GM23338 (cell line): Measurements from ENCODE around the gene L3MBTL1. TPM values are rescaled to one million over a fixed set of nuclear protein-coding genes. Genes with fewer than 3 reads are reported as not detected.

Experiments used
- ATAC-seq: fragments of 200-7000 bp; cut with Tn5 transposase; 3 replicates; pipeline ENCODE4 v1.9.1; 2020
- DNase-seq: peaks from one replicate; pipeline ENCODE4 v3.0.0-alpha.2; 2015; ENCODE audit warnings: low spot score
- H2AFZ ChIP-seq: fragments of 200-600 bp; sonication (generic); 2 replicates; pipeline ENCODE4 v1.8.0; 2016; ENCODE audit warnings: antibody characterized with exemption, mild to moderate bottlenecking, moderate library complexity
- H3F3A ChIP-seq: fragments of 200-600 bp; sonication (generic); replicated peaks from 2 replicates; pipeline ENCODE4 v1.8.0; 2017; ENCODE audit warnings: antibody characterized with exemption, mixed run types, low read depth
- H3K27ac ChIP-seq: fragments of 200-600 bp; sonication (generic); 2 replicates; pipeline ENCODE4 v1.6.1; 2016; ENCODE audit warnings: low read depth
- H3K27me3 ChIP-seq: fragments of 200-600 bp; sonication (generic); 2 replicates; pipeline ENCODE4 v1.8.0; 2016; ENCODE audit warnings: mild to moderate bottlenecking, mixed run types, moderate library complexity; ENCODE audit not compliant: insufficient read depth
- H3K36me3 ChIP-seq: fragments of 200-600 bp; sonication (generic); 2 replicates; pipeline ENCODE4 v1.8.0; 2016; ENCODE audit warnings: mild to moderate bottlenecking; ENCODE audit not compliant: insufficient read depth
- H3K4me1 ChIP-seq: fragments of 200-600 bp; sonication (generic); 2 replicates; pipeline ENCODE4 v1.8.0; 2016; ENCODE audit warnings: mild to moderate bottlenecking, moderate library complexity; ENCODE audit not compliant: insufficient read depth
- H3K4me2 ChIP-seq: fragments of 200-600 bp; sonication (generic); 2 replicates; pipeline ENCODE4 v1.7.1; 2017; ENCODE audit warnings: mixed run types
- H3K4me3 ChIP-seq: fragments of 200-600 bp; sonication (generic); 2 replicates; pipeline ENCODE4 v1.6.1; 2016; ENCODE audit warnings: mixed run types
- H3K79me2 ChIP-seq: fragments of 200-600 bp; sonication (generic); replicated peaks from 2 replicates; pipeline ENCODE4 v1.8.0; 2017; ENCODE audit warnings: mild to moderate bottlenecking; ENCODE audit not compliant: insufficient read depth
- H3K9me2 ChIP-seq: fragments of 200-600 bp; sonication (generic); 2 replicates; pipeline ENCODE4 v1.8.0; 2017; ENCODE audit not compliant: insufficient read depth
- H4K20me1 ChIP-seq: fragments of 200-600 bp; sonication (generic); replicated peaks from 2 replicates; pipeline ENCODE4 v1.8.0; 2017; ENCODE audit warnings: mild to moderate bottlenecking; ENCODE audit not compliant: insufficient read depth
- H3K27ac Mint-ChIP-seq: 2 replicates; pipeline ENCODE4 v1.8.0; 2020; ENCODE audit warnings: inconsistent platforms, mild to moderate bottlenecking, moderate library complexity, mixed read lengths
- H3K27me3 Mint-ChIP-seq: 3 replicates; pipeline ENCODE4 v1.8.0; 2022; ENCODE audit warnings: low read depth, mild to moderate bottlenecking, moderate library complexity, mixed read lengths, inconsistent platforms; ENCODE audit not compliant: insufficient read depth, poor library complexity
- H3K36me3 Mint-ChIP-seq: 3 replicates; pipeline ENCODE4 v1.8.0; 2021; ENCODE audit warnings: low read depth, mild to moderate bottlenecking, inconsistent platforms, moderate library complexity, mixed read lengths
- H3K4me1 Mint-ChIP-seq: 3 replicates; pipeline ENCODE4 v1.8.0; 2020; ENCODE audit warnings: mild to moderate bottlenecking, inconsistent platforms, mixed read lengths
- H3K4me3 Mint-ChIP-seq: 3 replicates; pipeline ENCODE4 v1.8.0; 2021; ENCODE audit warnings: moderate library complexity, mild to moderate bottlenecking, inconsistent platforms, mixed read lengths
- H3K9me3 Mint-ChIP-seq: 3 replicates; pipeline ENCODE4 v1.8.0; 2020; ENCODE audit warnings: moderate library complexity, mild to moderate bottlenecking, inconsistent platforms, mixed read lengths
- ETS1 ChIP-seq: IDR thresholded peaks from 2 replicates; pipeline ENCODE4 v1.6.1; 2016; ENCODE audit warnings: antibody characterized with exemption
- EZH2 ChIP-seq: fragments of 200-600 bp; sonication (generic); IDR thresholded peaks from one replicate; pipeline ENCODE4 v1.8.0; 2017; ENCODE audit warnings: antibody characterized with exemption, mild to moderate bottlenecking, low read depth; ENCODE audit not compliant: unreplicated experiment
- EZH2phosphoT487 ChIP-seq: fragments of 200-600 bp; sonication (generic); IDR thresholded peaks from one replicate; pipeline ENCODE4 v1.8.1; 2018; ENCODE audit warnings: antibody characterized with exemption; ENCODE audit not compliant: unreplicated experiment
- JUNB ChIP-seq: IDR thresholded peaks from one replicate; pipeline ENCODE4 v1.6.1; 2016; ENCODE audit warnings: antibody characterized with exemption; ENCODE audit not compliant: unreplicated experiment
- NANOG ChIP-seq: IDR thresholded peaks from 2 replicates; pipeline ENCODE4 v1.6.1; 2016; ENCODE audit warnings: antibody characterized with exemption, borderline replicate concordance
- POLR2AphosphoS5 ChIP-seq: IDR thresholded peaks from 2 replicates; pipeline ENCODE4 v1.6.1; 2016; ENCODE audit warnings: antibody characterized with exemption, low read depth
- REST ChIP-seq: IDR thresholded peaks from one replicate; pipeline ENCODE4 v1.6.1; 2018; ENCODE audit warnings: antibody characterized with exemption; ENCODE audit not compliant: unreplicated experiment
- STAT1 ChIP-seq: IDR thresholded peaks from one replicate; pipeline ENCODE4 v1.6.1; 2016; ENCODE audit warnings: antibody characterized with exemption; ENCODE audit not compliant: unreplicated experiment
- ZNF331 ChIP-seq: fragments of 250-450 bp; sonication (Bioruptor Pico); IDR thresholded peaks from 2 replicates; pipeline ENCODE4 v1.5.0; 2020; ENCODE audit warnings: low read depth, mild to moderate bottlenecking, moderate library complexity
- polyA plus RNA-seq: library from polyadenylated mRNA; unstranded; fragments of >200 nt; fragmentation: Nextera tagmentation; extraction: Ambion mirVana; gene quantifications from 2 replicates; pipeline ENCODE4 v1.2.1, GENCODE V29; 2016
- total RNA-seq: library from RNA; depleted of rRNA; stranded (reverse); fragments of >200 nt; shearing (Covaris generic); gene quantifications from 2 replicates; pipeline ENCODE4 v1.2.3, GENCODE V29; 2014
- TF ChIP-seq, protein P1 (sequence below): fragments of 250-450 bp; sonication (Bioruptor Pico); IDR thresholded peaks from 2 replicates; pipeline ENCODE4 v1.5.0; 2020; ENCODE audit warnings: mild to moderate bottlenecking, moderate library complexity

Gene L3MBTL1
- total and polyA plus RNA-seq, 2 experiments from 2014 or later: 6.5 to 33.6 TPM

GRCh38 chr20:43559147-43559987 lies 51.9 kb downstream of the L3MBTL1 start:
- Histone ChIP-seq H3K4me3 (no peak overlapping the region), H3K79me2 (no peaks in the 10 kb centered on the region), H4K20me1 (no peaks in the 10 kb centered on the region), H3K4me1 (no peaks in the 10 kb centered on the region), H3K9me2 (no peaks in the 10 kb centered on the region), H3K36me3 (no peaks in the 10 kb centered on the region), H3K27ac (no peak overlapping the region), H3K4me2 (no peak overlapping the region), H2AFZ (no peak overlapping the region), H3K27me3 (no peaks in the 10 kb centered on the region), H3F3A (no peaks in the 10 kb centered on the region)
- no peak overlapping the region; the same call in 1 of the 2 replicates for H3K27ac Mint-ChIP-seq
- H3K27me3 Mint-ChIP-seq: peaks cover 5% of the 10 kb centered on the region
- peaks cover 3% of the 10 kb centered on the region; the same call in 2 of the 3 replicates for H3K4me1 Mint-ChIP-seq
- no peak overlapping the region for H3K4me3 Mint-ChIP-seq
- TF ChIP-seq STAT1 (no peak), EZH2 (no peak), EZH2phosphoT487 (no peak), ZNF331 (no peak), NANOG (no peak), JUNB (no peak), REST (no peak), POLR2AphosphoS5 (no peak), ETS1 (no peak)
- TF ChIP-seq, protein P1, sequence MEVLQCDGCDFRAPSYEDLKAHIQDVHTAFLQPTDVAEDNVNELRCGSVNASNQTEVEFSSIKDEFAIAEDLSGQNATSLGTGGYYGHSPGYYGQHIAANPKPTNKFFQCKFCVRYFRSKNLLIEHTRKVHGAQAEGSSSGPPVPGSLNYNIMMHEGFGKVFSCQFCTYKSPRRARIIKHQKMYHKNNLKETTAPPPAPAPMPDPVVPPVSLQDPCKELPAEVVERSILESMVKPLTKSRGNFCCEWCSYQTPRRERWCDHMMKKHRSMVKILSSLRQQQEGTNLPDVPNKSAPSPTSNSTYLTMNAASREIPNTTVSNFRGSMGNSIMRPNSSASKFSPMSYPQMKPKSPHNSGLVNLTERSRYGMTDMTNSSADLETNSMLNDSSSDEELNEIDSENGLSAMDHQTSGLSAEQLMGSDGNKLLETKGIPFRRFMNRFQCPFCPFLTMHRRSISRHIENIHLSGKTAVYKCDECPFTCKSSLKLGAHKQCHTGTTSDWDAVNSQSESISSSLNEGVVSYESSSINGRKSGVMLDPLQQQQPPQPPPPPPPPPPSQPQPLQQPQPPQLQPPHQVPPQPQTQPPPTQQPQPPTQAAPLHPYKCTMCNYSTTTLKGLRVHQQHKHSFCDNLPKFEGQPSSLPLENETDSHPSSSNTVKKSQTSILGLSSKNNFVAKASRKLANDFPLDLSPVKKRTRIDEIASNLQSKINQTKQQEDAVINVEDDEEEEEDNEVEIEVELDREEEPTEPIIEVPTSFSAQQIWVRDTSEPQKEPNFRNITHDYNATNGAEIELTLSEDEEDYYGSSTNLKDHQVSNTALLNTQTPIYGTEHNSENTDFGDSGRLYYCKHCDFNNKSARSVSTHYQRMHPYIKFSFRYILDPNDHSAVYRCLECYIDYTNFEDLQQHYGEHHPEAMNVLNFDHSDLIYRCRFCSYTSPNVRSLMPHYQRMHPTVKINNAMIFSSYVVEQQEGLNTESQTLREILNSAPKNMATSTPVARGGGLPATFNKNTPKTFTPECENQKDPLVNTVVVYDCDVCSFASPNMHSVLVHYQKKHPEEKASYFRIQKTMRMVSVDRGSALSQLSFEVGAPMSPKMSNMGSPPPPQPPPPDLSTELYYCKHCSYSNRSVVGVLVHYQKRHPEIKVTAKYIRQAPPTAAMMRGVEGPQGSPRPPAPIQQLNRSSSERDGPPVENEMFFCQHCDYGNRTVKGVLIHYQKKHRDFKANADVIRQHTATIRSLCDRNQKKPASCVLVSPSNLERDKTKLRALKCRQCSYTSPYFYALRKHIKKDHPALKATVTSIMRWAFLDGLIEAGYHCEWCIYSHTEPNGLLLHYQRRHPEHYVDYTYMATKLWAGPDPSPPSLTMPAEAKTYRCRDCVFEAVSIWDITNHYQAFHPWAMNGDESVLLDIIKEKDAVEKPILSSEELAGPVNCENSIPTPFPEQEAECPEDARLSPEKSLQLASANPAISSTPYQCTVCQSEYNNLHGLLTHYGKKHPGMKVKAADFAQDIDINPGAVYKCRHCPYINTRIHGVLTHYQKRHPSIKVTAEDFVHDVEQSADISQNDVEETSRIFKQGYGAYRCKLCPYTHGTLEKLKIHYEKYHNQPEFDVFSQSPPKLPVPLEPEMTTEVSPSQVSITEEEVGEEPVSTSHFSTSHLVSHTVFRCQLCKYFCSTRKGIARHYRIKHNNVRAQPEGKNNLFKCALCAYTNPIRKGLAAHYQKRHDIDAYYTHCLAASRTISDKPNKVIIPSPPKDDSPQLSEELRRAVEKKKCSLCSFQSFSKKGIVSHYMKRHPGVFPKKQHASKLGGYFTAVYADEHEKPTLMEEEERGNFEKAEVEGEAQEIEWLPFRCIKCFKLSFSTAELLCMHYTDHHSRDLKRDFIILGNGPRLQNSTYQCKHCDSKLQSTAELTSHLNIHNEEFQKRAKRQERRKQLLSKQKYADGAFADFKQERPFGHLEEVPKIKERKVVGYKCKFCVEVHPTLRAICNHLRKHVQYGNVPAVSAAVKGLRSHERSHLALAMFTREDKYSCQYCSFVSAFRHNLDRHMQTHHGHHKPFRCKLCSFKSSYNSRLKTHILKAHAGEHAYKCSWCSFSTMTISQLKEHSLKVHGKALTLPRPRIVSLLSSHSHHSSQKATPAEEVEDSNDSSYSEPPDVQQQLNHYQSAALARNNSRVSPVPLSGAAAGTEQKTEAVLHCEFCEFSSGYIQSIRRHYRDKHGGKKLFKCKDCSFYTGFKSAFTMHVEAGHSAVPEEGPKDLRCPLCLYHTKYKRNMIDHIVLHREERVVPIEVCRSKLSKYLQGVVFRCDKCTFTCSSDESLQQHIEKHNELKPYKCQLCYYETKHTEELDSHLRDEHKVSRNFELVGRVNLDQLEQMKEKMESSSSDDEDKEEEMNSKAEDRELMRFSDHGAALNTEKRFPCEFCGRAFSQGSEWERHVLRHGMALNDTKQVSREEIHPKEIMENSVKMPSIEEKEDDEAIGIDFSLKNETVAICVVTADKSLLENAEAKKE: no peak
- no peaks in the 10 kb centered on the region for H3K36me3 Mint-ChIP-seq
- no peaks in the 10 kb centered on the region for H3K9me3 Mint-ChIP-seq
- no peak for ATAC-seq
- no peak for DNase-seq
